ENCODE data around the gene MARVELD2.
"Not testable (repeated sequence)": the region's sequence is repeated elsewhere in the genome, so short reads cannot be mapped to it uniquely, and the experiment has no call there.

Gene MARVELD2

GRCh38 chr5:69450527-69450926 lies 35.6 kb downstream of the MARVELD2 start:
- not testable (repeated sequence) for DNase-seq

GRCh38 chr5:69451941-69452647 lies 37.2 kb downstream of the MARVELD2 start:
- DNase-seq = no peak

- DNase-seq = not testable (repeated sequence)
Observed at GRCh38 chr5:69453487-69453886, 38.6 kb downstream of the MARVELD2 start.

GRCh38 chr5:69454460-69455249 lies 39.7 kb downstream of the MARVELD2 start:
- DNase-seq = no peak

- not testable (repeated sequence) for DNase-seq
Observed at GRCh38 chr5:69455428-69455988, 40.6 kb downstream of the MARVELD2 start.

GRCh38 chr5:69462170-69462569 lies 47.3 kb downstream of the MARVELD2 start:
- DNase-seq = no peak

GRCh38 chr5:69466375-69466774 lies 51.5 kb downstream of the MARVELD2 start:
- not testable (repeated sequence) for DNase-seq

- DNase-seq = no peak
Observed at GRCh38 chr5:69467442-69468225, 52.7 kb downstream of the MARVELD2 start.

- DNase-seq = no peak
Observed at GRCh38 chr5:69468631-69469030, 53.7 kb downstream of the MARVELD2 start.

- DNase-seq = not testable (repeated sequence)
Observed at GRCh38 chr5:69471516-69471915, 56.6 kb downstream of the MARVELD2 start.

GRCh38 chr5:69472535-69473143 lies 57.7 kb downstream of the MARVELD2 start:
- not testable (repeated sequence) for DNase-seq

GRCh38 chr5:69477170-69477569 lies 62.3 kb downstream of the MARVELD2 start:
- no peak for DNase-seq

GRCh38 chr5:69478296-69478695 lies 63.4 kb downstream of the MARVELD2 start:
- not testable (repeated sequence) for DNase-seq

GRCh38 chr5:69484891-69485290 lies 70.0 kb downstream of the MARVELD2 start:
- DNase-seq = no peak

- DNase-seq = no peak
Observed at GRCh38 chr5:69485471-69485870, 70.6 kb downstream of the MARVELD2 start.

GRCh38 chr5:69489246-69489645 lies 74.3 kb downstream of the MARVELD2 start:
- no peak for DNase-seq

GRCh38 chr5:69491027-69491426 lies 76.1 kb downstream of the MARVELD2 start:
- DNase-seq = no peak

GRCh38 chr5:69491838-69492390 lies 77.0 kb downstream of the MARVELD2 start:
- no peak for DNase-seq

- DNase-seq = no peak
Observed at GRCh38 chr5:69492391-69492922, 77.5 kb downstream of the MARVELD2 start, which contains the start of gene OCLN. OCLN (plus strand) TSS chr5:69492790; CDS start chr5:69504245, 11,455 bp downstream.

GRCh38 chr5:69492923-69493395 lies 78.0 kb downstream of the MARVELD2 start:
- DNase-seq = no peak

GRCh38 chr5:69493396-69494133 lies 78.6 kb downstream of the MARVELD2 start:
- no peak for DNase-seq

Data from GDM1 (cell line).